Right atrium auricular region (tissue), 2 donors: ENCODE measurements around the gene FGD6. TPM values are rescaled to one million over a fixed set of nuclear protein-coding genes. Genes with fewer than 3 reads are reported as not detected.
A peak's percentile ranks its signal among the peaks of the same experiment; 100 is the strongest.

Experiments
- DNase-seq: peaks from one replicate; pipeline ENCODE4 v3.0.0-alpha.2; 2019; ENCODE audit warnings: low spot score
- H3K27ac ChIP-seq, 2 donors: fragments of 200-600 bp; sonication (generic); 1 replicate in 1 of 2; 2 replicates in 1 of 2; pipeline ENCODE4 v1.5.1; 2016 to 2019
- H3K27me3 ChIP-seq, 2 donors: fragments of 200-600 bp; sonication (generic); one replicate each; pipeline versions ENCODE4 v1.5.1 to v1.6.0; 2017 to 2019
- H3K36me3 ChIP-seq: fragments of 200-600 bp; sonication (generic); one replicate; pipeline ENCODE4 v1.5.1; 2016
- H3K4me1 ChIP-seq, 2 donors: fragments of 200-600 bp; sonication (generic); one replicate each; pipeline versions ENCODE4 v1.5.1 to v1.6.0; 2017 to 2019
- H3K4me3 ChIP-seq, 2 donors: fragments of 200-600 bp; sonication (generic); 1 replicate in 1 of 2; 2 replicates in 1 of 2; pipeline ENCODE4 v1.5.1; 2017 to 2019; ENCODE audit warnings: mild to moderate bottlenecking in 1 of 2, moderate library complexity in 1 of 2
- H3K9me3 ChIP-seq, 2 donors: fragments of 200-600 bp; sonication (generic); one replicate each; pipeline ENCODE4 v1.5.1; 2019
- CTCF ChIP-seq, 2 donors: fragments of 200-600 bp; sonication (generic); IDR thresholded peaks; one replicate each; pipeline ENCODE4 v1.5.1; 2019; ENCODE audit warnings: antibody characterized with exemption in 2 of 2
- total RNA-seq, 2 donors: library from RNA; depleted of rRNA; stranded (reverse); fragments of >200 nt; gene quantifications; one replicate each; pipeline ENCODE4 v1.1.0, GENCODE V29; 2016

FGD6 gene
- total RNA-seq, 2 donors from 2014 or later: 15.8 to 16.9 TPM

- Histone ChIP-seq H3K4me1 (peaks cover 0 to 11% of the 10 kb centered on the region in 2 donors), H3K9me3 (no peaks in the 10 kb centered on the region), H3K4me3 (no peak overlapping the region), H3K27me3 (no peaks in the 10 kb centered on the region), H3K27ac (no peak overlapping the region), H3K36me3 (peaks cover 22% of the 10 kb centered on the region)
- TF ChIP-seq CTCF (IDR thresholded peaks at IDR 0.05): no peak
- no peak for DNase-seq
Measured at GRCh38 chr12:95088379-95088778, 128.9 kb downstream of the FGD6 start.

GRCh38 chr12:95085612-95086011 is 131.7 kb downstream of the FGD6 start:
- H3K36me3 ChIP-seq: peaks cover 12% of the 10 kb centered on the region
- no peak for TF ChIP-seq CTCF (IDR thresholded peaks at IDR 0.05)
- no peak for DNase-seq
- no peaks in the 10 kb centered on the region for H3K9me3 ChIP-seq
- H3K4me3 ChIP-seq: no peak overlapping the region
- H3K27ac ChIP-seq: no peak overlapping the region
- peaks cover 0 to 15% of the 10 kb centered on the region in 2 donors for H3K4me1 ChIP-seq
- H3K27me3 ChIP-seq: no peaks in the 10 kb centered on the region

GRCh38 chr12:95083938-95084337 is 133.3 kb downstream of the FGD6 start:
- no peaks in the 10 kb centered on the region for H3K27me3 ChIP-seq
- no peak for TF ChIP-seq CTCF (IDR thresholded peaks at IDR 0.05)
- H3K4me1 ChIP-seq: peaks cover 0 to 15% of the 10 kb centered on the region in 2 donors
- no peak for DNase-seq
- peaks cover under 1% of the 10 kb centered on the region for H3K36me3 ChIP-seq
- no peak overlapping the region for H3K4me3 ChIP-seq
- no peaks in the 10 kb centered on the region for H3K9me3 ChIP-seq
- H3K27ac ChIP-seq: peak overlapping the region; percentile 55 to 68

- Histone ChIP-seq H3K4me1 (peaks cover 0 to 15% of the 10 kb centered on the region in 2 donors), H3K27me3 (no peaks in the 10 kb centered on the region), H3K9me3 (no peaks in the 10 kb centered on the region), H3K27ac (peak overlapping the region in 1 of 2 donors; percentile 68), H3K36me3 (no peaks in the 10 kb centered on the region), H3K4me3 (no peak overlapping the region)
- TF ChIP-seq CTCF (IDR thresholded peaks at IDR 0.05): no peak
- DNase-seq: no peak
Measured at GRCh38 chr12:95083471-95083870, 133.8 kb downstream of the FGD6 start.

- peaks cover 0 to 1% of the 10 kb centered on the region in 2 donors for H3K4me1 ChIP-seq
- H3K9me3 ChIP-seq: no peaks in the 10 kb centered on the region
- no peak overlapping the region for H3K27ac ChIP-seq
- no peak for TF ChIP-seq CTCF (IDR thresholded peaks at IDR 0.05)
- H3K36me3 ChIP-seq: no peaks in the 10 kb centered on the region
- H3K27me3 ChIP-seq: no peaks in the 10 kb centered on the region
- H3K4me3 ChIP-seq: no peak overlapping the region
- DNase-seq: no peak
Measured at GRCh38 chr12:95077341-95077740, 139.9 kb downstream of the FGD6 start.

GRCh38 chr12:95074766-95075165 is 142.5 kb downstream of the FGD6 start:
- Histone ChIP-seq H3K27ac (no peak overlapping the region), H3K4me1 (peaks cover 0 to 11% of the 10 kb centered on the region in 2 donors), H3K9me3 (no peaks in the 10 kb centered on the region), H3K36me3 (no peaks in the 10 kb centered on the region), H3K4me3 (no peak overlapping the region), H3K27me3 (no peaks in the 10 kb centered on the region)
- DNase-seq: no peak
- no peak for TF ChIP-seq CTCF (IDR thresholded peaks at IDR 0.05)
